Muscle layer of colon (tissue), 2 donors: Measurements from ENCODE around the gene EEF1AKMT1.
A peak's percentile ranks its signal among the peaks of the same experiment; 100 is the strongest.

ENCODE experiments used
- H3K27ac ChIP-seq: one replicate; pipeline ENCODE4 v1.7.0; 2013; ENCODE audit warnings: low read depth, mild to moderate bottlenecking, low read length, moderate library complexity
- H3K27me3 ChIP-seq, 2 donors: one replicate each; pipeline ENCODE4 v1.7.0; 2013; ENCODE audit warnings: low read length in 2 of 2, mild to moderate bottlenecking in 2 of 2; ENCODE audit not compliant: insufficient read depth in 2 of 2, control insufficient read depth in 1 of 2
- H3K36me3 ChIP-seq: one replicate; pipeline ENCODE4 v1.7.0; 2013; ENCODE audit warnings: mild to moderate bottlenecking, low read length; ENCODE audit not compliant: insufficient read depth
- H3K4me1 ChIP-seq: one replicate; pipeline ENCODE4 v1.7.0; 2013; ENCODE audit warnings: mild to moderate bottlenecking, low read length; ENCODE audit not compliant: insufficient read depth
- H3K4me3 ChIP-seq, 2 donors: one replicate each; pipeline ENCODE4 v1.7.0; 2013; ENCODE audit warnings: low read length in 2 of 2, low read depth in 1 of 2, mild to moderate bottlenecking in 1 of 2, moderate library complexity in 1 of 2
- H3K9ac ChIP-seq: one replicate; pipeline ENCODE4 v1.7.0; 2013; ENCODE audit warnings: low read length
- H3K9me3 ChIP-seq: one replicate; pipeline ENCODE4 v1.7.0; 2013; ENCODE audit warnings: mild to moderate bottlenecking, low read length
- donor health status: abdominal sarcoma.
- donor health status: Adenocarcinoma of cecum.

The EEF1AKMT1 gene

DNA sequence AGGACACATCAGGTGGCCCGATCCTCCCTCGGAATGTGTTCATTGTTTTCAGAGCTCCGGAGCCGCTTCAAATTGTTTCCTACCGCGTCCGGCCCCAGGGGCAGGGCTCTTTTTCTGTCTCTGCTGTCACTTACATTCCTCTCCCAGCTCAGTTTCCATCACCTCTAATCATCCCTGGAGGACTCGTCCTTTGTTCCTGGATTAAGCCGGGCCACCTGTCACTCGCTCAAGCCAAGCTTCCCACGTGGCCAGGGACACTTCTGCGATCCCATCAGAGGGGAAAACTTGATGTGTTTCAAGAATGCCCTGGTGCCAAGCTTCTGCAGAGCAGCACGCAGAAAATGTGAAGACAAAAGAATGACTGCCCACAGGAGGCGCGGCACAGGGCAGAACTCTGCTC is 56.8 kb downstream of the EEF1AKMT1 start:
- Histone ChIP-seq H3K36me3 (no peaks in the 10 kb centered on the region), H3K27me3 (peaks cover 0 to 27% of the 10 kb centered on the region in 2 donors), H3K4me1 (peaks cover 27% of the 10 kb centered on the region), H3K9me3 (no peaks in the 10 kb centered on the region), H3K27ac (no peak overlapping the region), H3K9ac (no peak overlapping the region), H3K4me3 (no peak overlapping the region)

- Histone ChIP-seq H3K4me1 (peaks cover 22% of the 10 kb centered on the region), H3K9me3 (no peaks in the 10 kb centered on the region), H3K27me3 (peaks cover 0 to 10% of the 10 kb centered on the region in 2 donors), H3K9ac (no peak overlapping the region), H3K36me3 (no peaks in the 10 kb centered on the region), H3K27ac (no peak overlapping the region), H3K4me3 (no peak overlapping the region)
These were observed 58.4 kb downstream of the EEF1AKMT1 start for GRCh38 chr13:20715330-20715712.

GRCh38 chr13:20714563-20715329 is 59.0 kb downstream of the EEF1AKMT1 start:
- no peak overlapping the region for H3K9ac ChIP-seq
- peaks cover 22% of the 10 kb centered on the region for H3K4me1 ChIP-seq
- H3K27ac ChIP-seq = no peak overlapping the region
- no peaks in the 10 kb centered on the region for H3K9me3 ChIP-seq
- H3K27me3 ChIP-seq = peaks cover 0 to 7% of the 10 kb centered on the region in 2 donors
- H3K36me3 ChIP-seq = no peaks in the 10 kb centered on the region
- H3K4me3 ChIP-seq = no peak overlapping the region

DNA sequence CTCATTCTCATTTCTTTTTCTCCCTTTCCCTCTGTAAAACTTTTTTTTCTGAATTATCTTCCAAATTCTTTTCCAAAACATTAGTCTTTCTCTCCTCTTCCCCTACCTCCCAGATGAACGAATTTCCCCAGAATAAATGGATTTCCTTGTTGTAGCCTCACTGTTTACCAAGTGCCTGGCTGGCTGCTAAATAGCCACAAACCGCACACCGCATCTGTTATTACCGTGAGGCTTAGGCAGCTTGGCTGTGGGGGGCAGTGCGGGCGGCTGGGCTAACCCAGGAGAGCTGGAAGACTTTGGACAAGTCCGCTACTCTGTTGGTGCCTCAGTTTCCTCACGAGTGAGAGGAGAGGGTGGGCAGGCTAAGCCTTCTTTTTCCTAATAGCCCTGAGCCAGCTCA is 59.6 kb downstream of the EEF1AKMT1 start:
- Histone ChIP-seq H3K27ac (no peak overlapping the region), H3K4me3 (no peak overlapping the region), H3K9ac (no peak overlapping the region), H3K4me1 (peaks cover 22% of the 10 kb centered on the region), H3K9me3 (no peaks in the 10 kb centered on the region), H3K36me3 (no peaks in the 10 kb centered on the region), H3K27me3 (peaks cover 0 to 2% of the 10 kb centered on the region in 2 donors)

GRCh38 chr13:20713751-20714150 is 60.0 kb downstream of the EEF1AKMT1 start:
- no peak overlapping the region for H3K27ac ChIP-seq
- H3K9ac ChIP-seq = no peak overlapping the region
- H3K4me3 ChIP-seq = no peak overlapping the region

GRCh38 chr13:20713014-20713376 is 60.8 kb downstream of the EEF1AKMT1 start:
- Histone ChIP-seq H3K9ac (no peak overlapping the region), H3K4me3 (peak overlapping the region in 1 of 2 donors; percentile 20), H3K4me1 (peaks cover 22% of the 10 kb centered on the region), H3K27me3 (no peaks in the 10 kb centered on the region), H3K27ac (no peak overlapping the region), H3K36me3 (no peaks in the 10 kb centered on the region), H3K9me3 (no peaks in the 10 kb centered on the region)

More at GRCh38 chr13:20713751-20714150, 60.0 kb downstream of the EEF1AKMT1 start:
- no peaks in the 10 kb centered on the region for H3K9me3 ChIP-seq
- peaks cover 22% of the 10 kb centered on the region for H3K4me1 ChIP-seq
- H3K27me3 ChIP-seq = no peaks in the 10 kb centered on the region
- no peaks in the 10 kb centered on the region for H3K36me3 ChIP-seq

DNA sequence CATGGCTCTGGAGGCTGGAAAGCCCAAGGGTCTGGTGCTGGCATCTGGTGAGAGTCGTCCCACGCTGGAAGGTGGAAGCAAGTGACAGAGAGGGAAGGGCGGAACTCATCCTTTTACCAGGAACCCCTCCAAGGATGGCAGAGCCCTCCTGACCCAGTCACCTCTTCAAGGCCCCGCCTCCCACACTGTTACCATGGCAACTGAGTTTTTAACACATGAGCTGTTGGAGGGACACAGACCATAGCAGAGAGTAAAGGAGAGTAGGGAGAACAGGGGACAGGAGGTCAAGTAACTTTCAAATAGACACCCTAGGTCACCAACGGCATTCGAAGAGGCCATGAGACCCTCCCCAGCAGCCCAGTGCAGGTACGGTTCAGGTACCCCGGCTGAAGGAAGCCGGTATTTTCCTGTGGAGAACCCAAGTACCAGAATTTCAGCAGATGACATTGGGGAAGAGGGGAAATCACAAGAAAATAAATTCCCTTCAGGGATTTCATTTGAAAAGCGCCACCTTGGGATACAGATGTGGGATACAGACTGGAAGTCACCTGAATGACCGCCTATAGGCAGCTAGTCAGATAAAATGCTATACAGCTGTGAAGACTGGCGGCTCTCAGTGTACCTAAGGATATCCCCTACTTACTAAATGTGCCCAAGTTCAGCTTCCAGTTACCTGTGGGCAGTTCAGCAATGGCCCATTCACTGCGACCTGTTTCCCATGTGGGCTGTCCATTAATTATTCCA is 62.3 kb downstream of the EEF1AKMT1 start:
- Histone ChIP-seq H3K4me3 (no peak overlapping the region), H3K36me3 (no peaks in the 10 kb centered on the region), H3K27me3 (no peaks in the 10 kb centered on the region), H3K9ac (no peak overlapping the region), H3K4me1 (peaks cover 22% of the 10 kb centered on the region), H3K9me3 (no peaks in the 10 kb centered on the region), H3K27ac (no peak overlapping the region)

- H3K4me3 ChIP-seq = no peak overlapping the region
These were observed 64.0 kb downstream of the EEF1AKMT1 start for GRCh38 chr13:20709782-20710181.

GRCh38 chr13:20709369-20709768 is 64.4 kb downstream of the EEF1AKMT1 start:
- H3K4me1 ChIP-seq = peaks cover 12% of the 10 kb centered on the region
- H3K9me3 ChIP-seq = no peaks in the 10 kb centered on the region
- H3K36me3 ChIP-seq = no peaks in the 10 kb centered on the region
- no peaks in the 10 kb centered on the region for H3K27me3 ChIP-seq
- no peak overlapping the region for H3K9ac ChIP-seq
- no peak overlapping the region for H3K27ac ChIP-seq
- no peak overlapping the region for H3K4me3 ChIP-seq

More at GRCh38 chr13:20709782-20710181, 64.0 kb downstream of the EEF1AKMT1 start:
- Histone ChIP-seq H3K36me3 (no peaks in the 10 kb centered on the region), H3K9ac (no peak overlapping the region), H3K4me1 (peaks cover 16% of the 10 kb centered on the region), H3K27ac (no peak overlapping the region), H3K27me3 (no peaks in the 10 kb centered on the region), H3K9me3 (no peaks in the 10 kb centered on the region)

DNA sequence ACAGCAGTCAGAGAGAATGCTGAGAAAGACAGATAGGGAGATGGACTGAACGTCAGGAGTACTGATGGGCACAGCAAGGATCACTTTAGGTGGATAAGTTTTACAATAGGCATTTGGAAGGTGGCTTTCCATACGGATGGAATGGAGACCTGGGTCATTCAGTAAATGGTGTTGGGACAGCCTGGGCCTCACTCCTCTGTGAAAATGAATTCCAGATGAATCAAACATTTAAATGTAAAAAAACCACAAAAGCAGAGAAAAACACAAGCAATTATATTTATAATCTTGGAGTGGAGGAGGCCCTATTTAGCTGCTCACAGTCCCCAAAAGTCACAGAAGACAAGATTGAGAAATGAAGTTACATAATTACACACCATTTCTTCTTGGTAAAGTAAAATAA is 65.5 kb downstream of the EEF1AKMT1 start:
- Histone ChIP-seq H3K4me3 (no peak overlapping the region), H3K4me1 (peaks cover under 1% of the 10 kb centered on the region), H3K27ac (no peak overlapping the region), H3K9ac (no peak overlapping the region), H3K9me3 (no peaks in the 10 kb centered on the region), H3K36me3 (no peaks in the 10 kb centered on the region), H3K27me3 (peaks cover 0 to under 1% of the 10 kb centered on the region in 2 donors)

DNA sequence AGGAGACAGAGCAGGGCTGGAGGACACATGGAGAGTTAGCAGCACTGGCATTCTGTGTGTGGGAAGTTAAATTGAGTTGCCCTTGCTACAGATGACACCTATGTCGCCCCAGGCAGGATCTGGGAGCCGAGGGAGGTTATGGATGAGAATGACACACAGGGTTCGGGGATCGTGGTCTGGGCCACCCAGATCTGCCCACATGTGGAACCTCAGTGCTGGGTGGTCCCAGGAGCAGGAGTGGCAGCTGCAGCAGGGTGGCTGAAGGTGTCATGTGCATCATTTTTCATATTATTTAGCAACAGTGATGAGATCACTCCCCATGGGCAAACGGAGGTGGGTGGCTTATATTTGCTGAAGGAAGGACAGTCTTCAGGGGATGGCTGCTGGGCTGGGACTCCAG is 67.1 kb downstream of the EEF1AKMT1 start:
- Histone ChIP-seq H3K9me3 (no peaks in the 10 kb centered on the region), H3K27me3 (peaks cover 10 to 16% of the 10 kb centered on the region in 2 donors), H3K9ac (no peak overlapping the region), H3K27ac (no peak overlapping the region), H3K4me1 (peaks cover 8% of the 10 kb centered on the region), H3K4me3 (no peak overlapping the region), H3K36me3 (no peaks in the 10 kb centered on the region)
